ENCODE measurements around the gene SNCB. TPM values are rescaled to one million over a fixed set of nuclear protein-coding genes. Genes with fewer than 3 reads are reported as not detected.
A peak's percentile ranks its signal among the peaks of the same experiment; 100 is the strongest.

The SNCB gene
- polyA plus RNA-seq, 4 donors = 0.63 TPM; not detected in 3

GRCh38 chr5:176578391-176578808 lies 51.9 kb downstream of the SNCB start:
- peak in 1 of 4 donors; percentile 26 for DNase-seq (ENCODE audit: low read depth in 4 of 4, low spot score in 2 of 4)

- DNase-seq (ENCODE audit: low read depth in 4 of 4, low spot score in 2 of 4) = peak in 2 of 4 donors; percentile 20 to 37
Observed at GRCh38 chr5:176577312-176578176, 52.8 kb downstream of the SNCB start.

- no peak for DNase-seq (ENCODE audit: low read depth in 4 of 4, low spot score in 2 of 4)
Observed at GRCh38 chr5:176575488-176576422, 54.6 kb downstream of the SNCB start.

- no peak for DNase-seq (ENCODE audit: low read depth in 4 of 4, low spot score in 2 of 4)
Observed at GRCh38 chr5:176575066-176575465, 55.3 kb downstream of the SNCB start.

GRCh38 chr5:176574297-176574591 lies 56.1 kb downstream of the SNCB start:
- no peak for DNase-seq (ENCODE audit: low read depth in 4 of 4, low spot score in 2 of 4)

GRCh38 chr5:176573564-176574296 lies 56.6 kb downstream of the SNCB start:
- DNase-seq (ENCODE audit: low read depth in 4 of 4, low spot score in 2 of 4) = no peak

Other genes starting within 250 kb of the SNCB start
- 10 to 100 TPM; 26.5 to 33.7 (median 32.2) TPM for gene NOP16, start 241.9 kb downstream of the SNCB start, polyA plus RNA-seq (ENCODE audit: insufficient read length in 4 of 4)
- 100 to 1,000 TPM in 3 of 4 donors, 10 to 100 TPM in 1; 99.5 to 151 (median 115) TPM for gene HIGD2A, start 241.8 kb downstream of the SNCB start, polyA plus RNA-seq (ENCODE audit: insufficient read length in 4 of 4)
- gene CLTB, start 214.0 kb downstream of the SNCB start, polyA plus RNA-seq (ENCODE audit: insufficient read length in 4 of 4) = 10 to 100 TPM; 52.4 to 71.9 (median 57.8) TPM
- gene FAF2, start 182.1 kb downstream of the SNCB start, polyA plus RNA-seq (ENCODE audit: insufficient read length in 4 of 4) = 10 to 100 TPM; 43.6 to 48.5 (median 46.6) TPM
- 10 to 100 TPM; 30.0 to 81.1 (median 58.9) TPM for gene RNF44, start 93.1 kb downstream of the SNCB start, polyA plus RNA-seq (ENCODE audit: insufficient read length in 4 of 4)
- 10 to 100 TPM; 15.0 to 25.7 (median 21.7) TPM for gene CDHR2, start 81.2 kb downstream of the SNCB start, polyA plus RNA-seq (ENCODE audit: insufficient read length in 4 of 4)
- gene GPRIN1, start 20.4 kb downstream of the SNCB start, polyA plus RNA-seq (ENCODE audit: insufficient read length in 4 of 4) = 1 to 10 TPM; 1.6 to 2.0 (median 1.8) TPM
- under 1 TPM in 3 of 4 donors, not detected in 1; 0.06 to 0.11 (median 0.07) TPM for gene EIF4E1B, start 141 bp upstream of the SNCB start, polyA plus RNA-seq (ENCODE audit: insufficient read length in 4 of 4)
- gene TSPAN17, start 16.9 kb upstream of the SNCB start, polyA plus RNA-seq (ENCODE audit: insufficient read length in 4 of 4) = 10 to 100 TPM; 29.2 to 37.8 (median 33.5) TPM
- gene UNC5A, start 180.0 kb upstream of the SNCB start, polyA plus RNA-seq (ENCODE audit: insufficient read length in 4 of 4) = under 1 TPM; 0.08 to 0.35 (median 0.18) TPM